HG03175 (cell line): ENCODE measurements around the gene CLDN24.

Source experiments
- ATAC-seq: cut with Tn5 transposase; IDR thresholded peaks from one replicate; pipeline ENCODE4 v1.9.1; 2021; ENCODE audit warnings: mild to moderate bottlenecking, moderate library complexity; ENCODE audit not compliant: unreplicated experiment

CLDN24 gene

GRCh38 chr4:183323295-183323694, 1.1 kb upstream of the CLDN24 start:
- ATAC-seq, result no peak

GRCh38 chr4:183321516-183321915, 710 bp downstream of the CLDN24 start:
- ATAC-seq, result no peak

GRCh38 chr4:183321079-183321478, 1.1 kb downstream of the CLDN24 start:
- peak; percentile 68 for ATAC-seq

GRCh38 chr4:183320211-183321059, 1.8 kb downstream of the CLDN24 start, which contains the start of gene CLDN22:
Gene CLDN22 (minus strand): TSS chr4:183320276. CDS start chr4:183320218, 58 bp downstream.
- ATAC-seq, result no peak

- no peak for ATAC-seq
These were observed 3.6 kb downstream of the CLDN24 start for GRCh38 chr4:183318656-183319055.

GRCh38 chr4:183314806-183315205, 7.4 kb downstream of the CLDN24 start:
- ATAC-seq, result no peak

- no peak for ATAC-seq
These were observed 7.9 kb downstream of the CLDN24 start for GRCh38 chr4:183314336-183314735.

GRCh38 chr4:183312841-183313240, 9.4 kb downstream of the CLDN24 start:
- no peak for ATAC-seq

- no peak for ATAC-seq
These were observed 15.4 kb downstream of the CLDN24 start for GRCh38 chr4:183306811-183307210.

- ATAC-seq, result no peak
These were observed 17.7 kb downstream of the CLDN24 start for GRCh38 chr4:183304538-183304937.

GRCh38 chr4:183304067-183304466, 18.2 kb downstream of the CLDN24 start:
- ATAC-seq, result no peak

- ATAC-seq, result no peak
These were observed 18.9 kb downstream of the CLDN24 start for GRCh38 chr4:183303301-183303700.

GRCh38 chr4:183300655-183301054, 21.6 kb downstream of the CLDN24 start:
- no peak for ATAC-seq

GRCh38 chr4:183300070-183300469, 22.2 kb downstream of the CLDN24 start:
- ATAC-seq, result no peak

GRCh38 chr4:183299464-183299863, 22.8 kb downstream of the CLDN24 start:
- ATAC-seq, result no peak

- ATAC-seq, result peak; percentile 92
These were observed 24.6 kb downstream of the CLDN24 start for GRCh38 chr4:183297675-183298074.

GRCh38 chr4:183295711-183296110, 26.5 kb downstream of the CLDN24 start:
- no peak for ATAC-seq

- ATAC-seq, result no peak
These were observed 31.2 kb downstream of the CLDN24 start for GRCh38 chr4:183291070-183291469.

GRCh38 chr4:183289688-183290087, 32.5 kb downstream of the CLDN24 start:
- no peak for ATAC-seq

GRCh38 chr4:183288955-183289354, 33.3 kb downstream of the CLDN24 start:
- ATAC-seq, result no peak

- ATAC-seq, result peak; percentile 82
These were observed 34.5 kb downstream of the CLDN24 start for GRCh38 chr4:183287677-183288076.

GRCh38 chr4:183287309-183287659, 34.9 kb downstream of the CLDN24 start:
- ATAC-seq, result peak; percentile 85
